K562 (cell line): ENCODE results near the gene TPRX2. TPM values are rescaled to one million over a fixed set of nuclear protein-coding genes. Genes with fewer than 3 reads are reported as not detected.

Source experiments
- ATAC-seq: fragments of 200-7000 bp; cut with Tn5 transposase; 3 replicates; pipeline ENCODE4 v1.9.1; 2020; ENCODE audit warnings: moderate library complexity
- BruUV-seq: library from RNA; stranded (reverse); fragments of 400-500 nt; replicated peaks from 2 replicates; lab custom pipeline; 2021; lab: Mats Ljungman, UMichigan
- CTCF ChIA-PET: fragments of 300-600 bp; formaldehyde crosslinking; extraction: SDS; loops from one replicate; lab custom pipeline; 2021; ENCODE audit warnings: low intra/inter-chr PET ratio; lab: Yijun Ruan, JAX
- POLR2A ChIA-PET: fragments of 300-600, 350-650 bp; sonication (Branson Sonifier 250); formaldehyde crosslinking; extraction: SDS; loops from one replicate; lab custom pipeline; 2021; ENCODE audit warnings: antibody characterized with exemption, inconsistent platforms; lab: Yijun Ruan, JAX
- DNase-seq, 4 experiments: peaks; one replicate each; pipeline versions ENCODE4 v3.0.0 to v3.0.0-alpha.2; 2011 to 2018; ENCODE audit warnings: low spot score in 3 of 4, mixed read lengths in 3 of 4; ENCODE audit errors: extremely low read depth in 1 of 4
- FAIRE-seq: peaks from 2 replicates; lab custom pipeline; 2011; peaks lifted over from hg19 to GRCh38; lab: Jason Lieb, UNC
- H2AFZ ChIP-seq: 2 replicates; pipeline ENCODE4 v1.6.0; 2011; ENCODE audit warnings: low read depth, low read length, control low read depth, inconsistent platforms
- H3K27ac ChIP-seq: fragments of 200-600 bp; 3 replicates; pipeline ENCODE4 v1.8.0; 2011; ENCODE audit warnings: low read depth, mild to moderate bottlenecking, control low read depth, inconsistent platforms, low read length, moderate library complexity, mixed read lengths; ENCODE audit errors: extremely low read depth
- H3K27me3 ChIP-seq, 2 experiments: fragments of 300-600 bp in 1 of 2; 2 replicates in 1 of 2; 3 replicates in 1 of 2; pipeline versions ENCODE4 v1.6.0 to v1.8.0; 2011; ENCODE audit warnings: inconsistent platforms in 2 of 2, low read length in 2 of 2, mild to moderate bottlenecking in 1 of 2, mixed read lengths in 1 of 2, moderate library complexity in 1 of 2; ENCODE audit not compliant: control insufficient read depth in 2 of 2, insufficient read depth in 2 of 2
- H3K36me3 ChIP-seq: fragments of 300-600 bp; 3 replicates; pipeline ENCODE4 v1.8.0; 2011; ENCODE audit warnings: mild to moderate bottlenecking, low read length, inconsistent platforms; ENCODE audit not compliant: control insufficient read depth, insufficient read depth
- H3K4me1 ChIP-seq, 2 experiments: fragments of 200-600 bp in 1 of 2; replicated peaks in 1 of 2; 2 replicates in 1 of 2; 3 replicates in 1 of 2; pipeline versions ENCODE4 v1.5.1 to v1.8.0; 2011; ENCODE audit warnings: inconsistent platforms in 2 of 2, low read length in 2 of 2, mild to moderate bottlenecking in 1 of 2, mixed read lengths in 1 of 2, moderate library complexity in 1 of 2; ENCODE audit not compliant: control insufficient read depth in 2 of 2, insufficient read depth in 2 of 2
- H3K4me2 ChIP-seq: 2 replicates; pipeline ENCODE4 v1.6.1; 2011; ENCODE audit warnings: low read length, control low read depth, inconsistent platforms, mixed read lengths; ENCODE audit not compliant: insufficient read depth
- H3K4me3 ChIP-seq: fragments of 200-600 bp; sonication (generic), shearing (Covaris generic); 2 replicates; pipeline ENCODE4 v1.5.1; 2016; ENCODE audit warnings: control low read depth, inconsistent platforms
- H3K79me2 ChIP-seq: fragments of 200-600 bp; 3 replicates; pipeline ENCODE4 v1.8.0; 2011; ENCODE audit warnings: low read length, inconsistent platforms; ENCODE audit not compliant: control insufficient read depth, insufficient read depth
- H3K9ac ChIP-seq, 2 experiments: 2 replicates each; pipeline versions ENCODE4 v1.6.0 to v1.6.1; 2011; ENCODE audit warnings: low read depth in 2 of 2, low read length in 2 of 2, control low read depth in 1 of 2, inconsistent platforms in 1 of 2, mild to moderate bottlenecking in 1 of 2, mixed read lengths in 1 of 2; ENCODE audit not compliant: insufficient read depth in 1 of 2
- H3K9me1 ChIP-seq: one replicate; pipeline ENCODE4 v1.6.0; 2011; ENCODE audit warnings: inconsistent platforms, mild to moderate bottlenecking, low read length, moderate library complexity; ENCODE audit not compliant: control insufficient read depth, insufficient read depth
- H3K9me3 ChIP-seq: replicated peaks from 2 replicates; pipeline ENCODE4 v1.5.1; 2011; ENCODE audit warnings: low read depth, low read length, inconsistent platforms; ENCODE audit not compliant: control insufficient read depth, insufficient read depth
- H4K20me1 ChIP-seq: replicated peaks from 2 replicates; pipeline ENCODE4 v1.6.1; 2011; ENCODE audit warnings: low read length, inconsistent platforms, mixed read lengths; ENCODE audit not compliant: control insufficient read depth, insufficient read depth
- BCOR ChIP-seq: fragments of 450-650 bp; IDR thresholded peaks from 2 replicates; pipeline ENCODE4 v1.6.1; 2016
- CREM ChIP-seq: IDR thresholded peaks from 2 replicates; pipeline ENCODE4 v1.6.1; 2014; ENCODE audit warnings: antibody characterized with exemption, low read depth
- HCFC1 ChIP-seq: IDR thresholded peaks from 2 replicates; pipeline ENCODE4 v1.6.1; 2012; ENCODE audit warnings: low read depth, low read length, improper control_type of control experiment
- KDM2B ChIP-seq: fragments of 250-450 bp; sonication (Bioruptor Pico); IDR thresholded peaks from 2 replicates; pipeline ENCODE4 v1.8.0; 2021; ENCODE audit warnings: mild to moderate bottlenecking, moderate library complexity
- RBM25 ChIP-seq: fragments of 200-400 bp; formaldehyde crosslinking; IDR thresholded peaks from 2 replicates; pipeline ENCODE4 v1.6.1; 2018; ENCODE audit warnings: low read length, low read depth, moderate library complexity; ENCODE audit not compliant: severe bottlenecking
- ZNF121 ChIP-seq: sonication (generic); formaldehyde crosslinking; conservative IDR thresholded peaks from 2 replicates; pipeline ENCODE4 v1.8.0; 2022; ENCODE audit warnings: missing genetic modification reagents
- ZNF407 ChIP-seq: fragments of 450-650 bp; IDR thresholded peaks from 2 replicates; pipeline ENCODE4 v1.6.1; 2016; ENCODE audit warnings: low read depth
- WGBS: fragments of 100-300 bp; shearing (Covaris generic); methylation state at CpG from one replicate; pipeline ENCODE4 v1.1.6; 2016; ENCODE audit warnings: low coverage, mixed read lengths; ENCODE audit not compliant: insufficient coverage; ENCODE audit errors: missing lambda C conversion rate; 5-methylcytosine and 5-hydroxymethylcytosine counted together
- in situ Hi-C: fragments of 300-500 bp; cut with MboI; formaldehyde crosslinking; loops from 4 replicates; pipeline ENCODE4 v1.15.0; 2018; ENCODE audit warnings: inconsistent platforms, mixed read lengths
- intact Hi-C: fragments of 100-400 bp; cut with micrococcal nuclease; formaldehyde crosslinking; loops from 2 replicates; pipeline ENCODE4 v1.14.2; 2022
- polyA plus RNA-seq, 8 experiments: library from polyadenylated mRNA; depleted of rRNA in 4 of 8; stranded (reverse) in 5 of 8; unstranded in 3 of 8; fragments of >200 nt; fragmentation: Nextera tagmentation in 2 of 8; fragmentation: Illumina TruSeq in 1 of 8; extraction: Ambion mirVana in 2 of 8; extraction: Trizol in 1 of 8; gene quantifications; 2 replicates each; pipeline versions ENCODE4 v1.2.1 to v1.2.3, GENCODE V29; 2011 to 2014; ENCODE audit warnings: inconsistent platforms in 1 of 8, missing spikeins in 1 of 8
- total RNA-seq, 7 experiments: library from RNA; depleted of rRNA in 6 of 7; stranded (reverse); fragments of >200 nt in 6 of 7; fragmentation: Illumina TruSeq in 2 of 7; extraction: Trizol in 2 of 7; gene quantifications; 2 replicates each; pipeline versions ENCODE4 v1.2.1 to v1.2.3, GENCODE V29; 2011 to 2021; ENCODE audit warnings: low replicate concordance in 1 of 7

Gene TPRX2
- total and polyA plus RNA-seq, 9 of the 15 experiments (the other 6 are each of a cell fraction or from before 2014, with no cell fraction given), result not detected

GRCh38 chr19:47848425-47848822 lies 10.6 kb upstream of the TPRX2 start:
- FAIRE-seq (no peak), DNase-seq (no peak), ATAC-seq (no peak)
- 30% methylated on average over 9 of the region's 10 CpGs for WGBS
- no TSS peak for BruUV-seq
- TF ChIP-seq KDM2B (CRISPR knock-in tag) (no peak), HCFC1 (no peak), CREM (no peak), ZNF407 (no peak), RBM25 (peak; percentile 64), BCOR (peak; percentile 37; the same call in 1 of the 2 replicates), ZNF121 (CRISPR knock-in tag) (peak; percentile 97)
- H2AFZ ChIP-seq, result peak overlapping the region; percentile 87
- H3K4me2 ChIP-seq, result peak overlapping the region; percentile 78
- no peaks in the 10 kb centered on the region for H3K79me2 ChIP-seq
- peaks cover 0 to 2% of the 10 kb centered on the region in 2 experiments; a peak in 1 of 5 replicates for H3K27me3 ChIP-seq
- peak overlapping the region in 1 of 2 experiments; percentile 6; a peak in 1 of 4 replicates for H3K9ac ChIP-seq
- peaks cover 0 to 2% of the 10 kb centered on the region in 2 experiments; a peak in 1 of 5 replicates for H3K4me1 ChIP-seq
- H3K36me3 ChIP-seq, result no peaks in the 10 kb centered on the region
- ChIA-PET POLR2A (interaction anchor here (2.4 kb wide), 1 partner anchor 22 kb away, joined by 6 read pairs; no protein-coding TSS in a partner anchor), CTCF (interaction anchor here (1.5 kb wide), 1 partner anchor 34 kb away, joined by 4 read pairs; no protein-coding TSS in a partner anchor)
- H3K9me3 ChIP-seq, result no peaks in the 10 kb centered on the region
- intact Hi-C loops, result no loop called here
- H3K9me1 ChIP-seq, result peaks cover 2% of the 10 kb centered on the region
- H3K4me3 ChIP-seq, result no peak overlapping the region
- in situ Hi-C loops, result no loop called here
- H4K20me1 ChIP-seq, result no peaks in the 10 kb centered on the region
- H3K27ac ChIP-seq, result no peak overlapping the region
